Upper lobe of left lung (tissue), 6 donors: ENCODE data around the gene CHST13. TPM values are rescaled to one million over a fixed set of nuclear protein-coding genes. Genes with fewer than 3 reads are reported as not detected.

Experiments
- ATAC-seq, 2 donors: fragments of 200-7000 bp; cut with Tn5 transposase; one replicate each; pipeline ENCODE4 v1.9.1; 2022; ENCODE audit warnings: mild to moderate bottlenecking in 2 of 2, moderate library complexity in 2 of 2; ENCODE audit not compliant: low FRiP score in 2 of 2
- DNase-seq, 2 donors: peaks; one replicate each; pipeline ENCODE4 v3.0.0-alpha.2; 2019 to 2020
- H3K27ac ChIP-seq, 4 donors: fragments of 200-600 bp; sonication (generic); one replicate each; pipeline ENCODE4 v1.5.1; 2016 to 2019
- H3K27me3 ChIP-seq, 4 donors: fragments of 200-600 bp; sonication (generic); one replicate each; pipeline ENCODE4 v1.5.1; 2017 to 2019
- H3K36me3 ChIP-seq, 4 donors: fragments of 200-600 bp; sonication (generic); one replicate each; pipeline ENCODE4 v1.5.1; 2016 to 2019
- H3K4me1 ChIP-seq, 4 donors: fragments of 200-600 bp; sonication (generic); one replicate each; pipeline ENCODE4 v1.5.1; 2018 to 2019
- H3K4me3 ChIP-seq, 4 donors: fragments of 200-600 bp; sonication (generic); one replicate each; pipeline ENCODE4 v1.5.1; 2017 to 2019; ENCODE audit warnings: mild to moderate bottlenecking in 2 of 4, moderate library complexity in 1 of 4
- H3K9me3 ChIP-seq, 4 donors: fragments of 200-600 bp; sonication (generic); one replicate each; pipeline ENCODE4 v1.5.1; 2018 to 2019
- EP300 ChIP-seq, 4 donors: sonication (generic); formaldehyde crosslinking; IDR thresholded peaks; one replicate each; pipeline ENCODE4 v1.5.1; 2017; ENCODE audit warnings: antibody characterized with exemption in 4 of 4, control low read depth in 2 of 4
- POLR2A ChIP-seq, 4 donors: fragments of 450-650 bp; IDR thresholded peaks; one replicate each; pipeline ENCODE4 v1.5.1; 2016 to 2017; ENCODE audit warnings: antibody characterized with exemption in 4 of 4, mild to moderate bottlenecking in 2 of 4
- POLR2AphosphoS5 ChIP-seq, 2 donors: sonication (generic); formaldehyde crosslinking; IDR thresholded peaks; one replicate each; pipeline ENCODE4 v1.5.1; 2017; ENCODE audit warnings: antibody characterized with exemption in 2 of 2
- WGBS, 2 donors: methylation state at CpG; one replicate each; pipeline ENCODE4 v1.1.5; 2017 to 2018; 5-methylcytosine and 5-hydroxymethylcytosine counted together
- total RNA-seq, 6 donors: library from RNA; depleted of rRNA in 4 of 6; stranded (reverse); fragments of >200 nt in 4 of 6; gene quantifications; one replicate each; pipeline versions ENCODE4 v1.1.0 to v1.2.1, GENCODE V29; 2016 to 2021
- TF ChIP-seq, protein P1 (sequence below), 6 experiments: fragments of 450-650 bp in 4 of 6; fragments of 200-600 bp in 2 of 6; sonication (generic) in 2 of 6; IDR thresholded peaks; one replicate each; pipeline ENCODE4 v1.5.1; 2016 to 2019; ENCODE audit warnings: antibody characterized with exemption in 6 of 6
- donor health status: DM: no; HTN: no; CAD: no; lungs with moderate emphysema.
- donor health status: DM: no; HTN: yes; CAD: no; lungs with severe emphysema.

Gene CHST13
- total RNA-seq, 6 donors from 2014 or later = 0.57 to 3.1 (median 2.0) TPM; not detected in 2

DNA sequence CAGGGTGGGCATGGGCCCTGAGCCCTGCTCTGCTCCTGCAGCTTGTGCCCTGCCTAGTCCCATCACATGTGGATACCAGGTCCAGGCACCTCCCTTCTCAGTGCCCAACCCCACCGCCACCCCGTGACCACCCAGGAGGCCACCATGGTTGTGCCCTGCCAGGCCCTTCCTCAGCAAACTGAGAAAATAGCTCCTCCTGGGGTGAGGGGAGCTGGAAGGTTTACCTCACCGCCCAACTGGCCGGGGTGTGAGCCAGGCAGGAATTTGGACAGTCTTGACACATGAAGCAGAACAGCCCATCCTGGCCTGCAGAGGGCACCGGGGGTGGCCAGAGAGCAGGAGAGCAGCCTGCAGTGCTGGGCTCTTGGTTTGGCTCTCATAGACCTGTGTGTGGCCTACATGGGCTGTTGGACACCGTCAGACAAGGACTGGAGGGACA is 46.2 kb downstream of the CHST13 start:
- WGBS, 2 donors = 44 to 76% methylated on average over 2 to 6 of the region's 6 CpGs

DNA sequence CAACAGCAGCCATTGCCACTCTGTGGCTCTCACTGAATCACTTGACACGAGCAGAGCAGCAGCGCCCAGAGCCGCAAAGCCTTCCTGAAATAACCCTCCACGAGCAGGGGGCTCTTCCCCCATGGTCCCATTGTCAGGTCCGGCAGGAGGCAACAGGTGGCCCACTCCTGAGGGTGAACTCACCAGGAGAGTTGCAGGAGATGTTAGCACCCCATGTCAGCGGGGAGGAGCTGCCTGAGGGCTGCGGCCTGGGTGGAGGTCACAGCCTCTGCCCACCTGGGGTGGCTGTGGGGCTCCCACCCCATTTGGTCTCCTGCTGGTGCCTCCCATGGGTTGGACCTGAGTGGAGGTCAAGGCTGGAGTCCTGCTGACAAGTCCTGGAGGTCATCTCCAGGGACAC is 47.1 kb downstream of the CHST13 start:
- Histone ChIP-seq H3K27me3 (no peaks in the 10 kb centered on the region), H3K9me3 (no peaks in the 10 kb centered on the region), H3K36me3 (no peaks in the 10 kb centered on the region), H3K4me3 (no peak overlapping the region), H3K27ac (no peak overlapping the region), H3K4me1 (no peaks in the 10 kb centered on the region)
- DNase-seq (peak in 1 of 2 donors; percentile 43), ATAC-seq (no peak)
- TF ChIP-seq POLR2A (IDR thresholded peaks at IDR 0.05) = no peak
- TF ChIP-seq POLR2AphosphoS5 (IDR thresholded peaks at IDR 0.05) = no peak
- TF ChIP-seq, protein P1, sequence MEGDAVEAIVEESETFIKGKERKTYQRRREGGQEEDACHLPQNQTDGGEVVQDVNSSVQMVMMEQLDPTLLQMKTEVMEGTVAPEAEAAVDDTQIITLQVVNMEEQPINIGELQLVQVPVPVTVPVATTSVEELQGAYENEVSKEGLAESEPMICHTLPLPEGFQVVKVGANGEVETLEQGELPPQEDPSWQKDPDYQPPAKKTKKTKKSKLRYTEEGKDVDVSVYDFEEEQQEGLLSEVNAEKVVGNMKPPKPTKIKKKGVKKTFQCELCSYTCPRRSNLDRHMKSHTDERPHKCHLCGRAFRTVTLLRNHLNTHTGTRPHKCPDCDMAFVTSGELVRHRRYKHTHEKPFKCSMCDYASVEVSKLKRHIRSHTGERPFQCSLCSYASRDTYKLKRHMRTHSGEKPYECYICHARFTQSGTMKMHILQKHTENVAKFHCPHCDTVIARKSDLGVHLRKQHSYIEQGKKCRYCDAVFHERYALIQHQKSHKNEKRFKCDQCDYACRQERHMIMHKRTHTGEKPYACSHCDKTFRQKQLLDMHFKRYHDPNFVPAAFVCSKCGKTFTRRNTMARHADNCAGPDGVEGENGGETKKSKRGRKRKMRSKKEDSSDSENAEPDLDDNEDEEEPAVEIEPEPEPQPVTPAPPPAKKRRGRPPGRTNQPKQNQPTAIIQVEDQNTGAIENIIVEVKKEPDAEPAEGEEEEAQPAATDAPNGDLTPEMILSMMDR (IDR thresholded peaks at IDR 0.05) = no peak
- no peak for TF ChIP-seq EP300 (IDR thresholded peaks at IDR 0.05)
- WGBS, 2 donors = 83 to 95% methylated on average over 2 to 7 of the region's 7 CpGs

More for the DNA sequence above, 46.2 kb downstream of the CHST13 start:
- Histone ChIP-seq H3K4me1 (no peaks in the 10 kb centered on the region), H3K9me3 (no peaks in the 10 kb centered on the region), H3K36me3 (no peaks in the 10 kb centered on the region), H3K4me3 (no peak overlapping the region), H3K27me3 (no peaks in the 10 kb centered on the region), H3K27ac (no peak overlapping the region)
- DNase-seq (peak in 1 of 2 donors; percentile 80), ATAC-seq (peak in 1 of 2 donors; percentile 32)
- no peak for TF ChIP-seq POLR2AphosphoS5 (IDR thresholded peaks at IDR 0.05)
- no peak for TF ChIP-seq POLR2A (IDR thresholded peaks at IDR 0.05)
- TF ChIP-seq EP300 (IDR thresholded peaks at IDR 0.05) = no peak
- TF ChIP-seq, protein P1 (IDR thresholded peaks at IDR 0.05) = no peak

DNA sequence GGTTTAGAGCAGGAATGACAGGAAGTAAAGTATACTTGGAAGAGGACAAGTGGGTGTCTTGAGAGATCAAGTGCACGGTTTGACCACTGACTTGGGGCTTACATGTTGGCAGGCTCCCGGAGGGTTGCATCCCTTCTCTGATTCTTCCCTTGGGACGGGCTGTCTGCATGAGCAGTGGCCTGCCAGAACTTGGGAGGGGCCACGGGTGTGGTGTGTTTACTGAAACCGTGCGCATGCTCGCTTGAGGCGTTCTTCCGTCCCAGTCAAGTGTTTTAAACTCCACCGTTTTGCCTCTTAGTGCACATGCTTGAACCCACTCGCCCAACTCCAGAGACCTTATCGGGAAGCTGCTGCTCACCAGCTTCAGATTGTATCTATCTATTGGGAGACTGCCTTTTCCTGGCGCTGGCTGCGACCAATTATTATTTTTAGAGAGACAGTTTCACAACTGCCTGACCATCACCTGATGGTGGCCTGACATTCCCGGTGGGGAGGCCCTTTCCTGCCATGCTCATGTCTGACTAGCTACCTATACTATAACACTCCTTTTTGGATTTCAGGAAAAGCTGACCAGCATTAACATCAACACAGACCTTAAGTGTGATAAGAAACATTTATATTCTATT is 49.6 kb downstream of the CHST13 start:
- H3K27me3 ChIP-seq = no peaks in the 10 kb centered on the region
- H3K27ac ChIP-seq = no peak overlapping the region
- TF ChIP-seq POLR2A (IDR thresholded peaks at IDR 0.05) = no peak
- TF ChIP-seq EP300 (IDR thresholded peaks at IDR 0.05) = no peak
- TF ChIP-seq, protein P1 (IDR thresholded peaks at IDR 0.05) = no peak
- TF ChIP-seq POLR2AphosphoS5 (IDR thresholded peaks at IDR 0.05) = no peak
- WGBS, 2 donors = 51 to 58% methylated on average over 15 of the region's 15 CpGs
- ATAC-seq (no peak), DNase-seq (peak; percentile 16 to 67)
- H3K9me3 ChIP-seq = no peaks in the 10 kb centered on the region
- H3K4me3 ChIP-seq = no peak overlapping the region
- no peaks in the 10 kb centered on the region for H3K4me1 ChIP-seq
- H3K36me3 ChIP-seq = no peaks in the 10 kb centered on the region

DNA sequence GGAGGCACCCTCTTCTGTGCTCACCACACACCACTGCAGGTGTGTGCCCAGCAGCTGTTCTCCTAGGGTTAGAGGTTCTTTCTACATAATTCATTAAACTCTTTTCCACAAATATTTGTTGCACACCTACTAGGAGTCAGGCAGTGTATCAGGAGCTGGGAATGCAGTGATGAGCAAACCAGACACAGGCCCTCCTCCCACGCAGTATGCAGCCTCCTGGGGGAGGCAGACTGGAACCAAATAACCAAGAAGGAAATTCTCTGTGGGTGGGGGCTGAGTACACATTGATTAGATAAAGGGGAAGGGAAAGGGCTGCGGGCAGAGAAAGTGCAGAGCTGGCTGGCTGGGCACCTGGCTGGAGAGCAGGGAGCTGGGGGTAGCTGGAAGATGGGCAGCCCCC is 53.3 kb downstream of the CHST13 start:
- Histone ChIP-seq H3K36me3 (no peaks in the 10 kb centered on the region), H3K4me1 (no peaks in the 10 kb centered on the region), H3K9me3 (no peaks in the 10 kb centered on the region), H3K27ac (no peak overlapping the region), H3K4me3 (no peak overlapping the region), H3K27me3 (no peaks in the 10 kb centered on the region)
- TF ChIP-seq EP300 (IDR thresholded peaks at IDR 0.05) (no peak), POLR2AphosphoS5 (IDR thresholded peaks at IDR 0.05) (no peak), POLR2A (IDR thresholded peaks at IDR 0.05) (no peak)
- TF ChIP-seq, protein P1 (IDR thresholded peaks at IDR 0.05) = no peak
- no peak for DNase-seq
- no peak for ATAC-seq
- 73% methylated on average over 2 of the region's 2 CpGs for WGBS, 2 donors

DNA sequence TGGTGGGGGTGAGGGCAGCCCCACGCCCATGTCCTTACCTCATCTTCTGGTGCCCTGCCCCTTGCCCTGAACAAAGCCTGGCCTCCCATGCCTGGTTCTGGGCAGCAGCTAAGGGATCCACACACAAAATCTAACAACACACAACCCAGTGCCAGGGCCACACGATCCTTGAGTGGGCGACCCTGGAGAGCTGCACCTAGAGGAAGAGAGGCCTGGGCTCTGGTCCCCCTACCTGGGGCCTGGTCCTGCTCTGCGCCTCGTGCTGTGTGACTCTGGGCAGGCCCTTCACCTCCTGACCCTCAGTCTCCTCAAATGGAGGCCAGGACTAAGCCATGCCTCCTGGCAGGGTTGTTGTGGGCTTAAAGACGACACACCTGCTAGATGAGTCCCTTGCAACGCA is 54.7 kb downstream of the CHST13 start:
- DNase-seq (peak in 1 of 2 donors; percentile 14), ATAC-seq (peak; percentile 20 to 51)
- TF ChIP-seq, protein P1 (IDR thresholded peaks at IDR 0.05) = no peak
- TF ChIP-seq EP300 (IDR thresholded peaks at IDR 0.05) (no peak), POLR2AphosphoS5 (IDR thresholded peaks at IDR 0.05) (no peak), POLR2A (IDR thresholded peaks at IDR 0.05) (no peak)
- Histone ChIP-seq H3K4me3 (no peak overlapping the region), H3K4me1 (no peaks in the 10 kb centered on the region), H3K9me3 (no peaks in the 10 kb centered on the region), H3K36me3 (no peaks in the 10 kb centered on the region), H3K27ac (no peak overlapping the region), H3K27me3 (no peaks in the 10 kb centered on the region)
- 89% methylated on average over 6 to 7 of the region's 7 CpGs for WGBS, 2 donors
